Caco-2 (cell line): ENCODE measurements around the gene FAM83C. TPM values are rescaled to one million over a fixed set of nuclear protein-coding genes. Genes with fewer than 3 reads are reported as not detected.

Source experiments
- BruUV-seq: library from RNA; stranded (reverse); fragments of 400-500 nt; replicated peaks from 2 replicates; lab custom pipeline; 2021; lab: Mats Ljungman, UMichigan
- CTCF ChIA-PET: fragments of 300-600 bp; sonication (Branson Sonifier 250); formaldehyde crosslinking; loops from one replicate; lab custom pipeline; 2022; ENCODE audit warnings: antibody characterized with exemption; lab: Charles Lee
- POLR2A ChIA-PET: fragments of 300-600 bp; sonication (Branson Sonifier 250); formaldehyde crosslinking; loops from one replicate; lab custom pipeline; 2022; ENCODE audit warnings: antibody characterized with exemption; lab: Charles Lee
- DNase-seq, 2 experiments: peaks; one replicate each; pipeline versions ENCODE4 v3.0.0 to v3.0.0-alpha.2; 2020 to 2022
- H3K27me3 ChIP-seq: replicated peaks from 2 replicates; pipeline ENCODE4 v1.6.0; 2011; ENCODE audit warnings: low read length; ENCODE audit not compliant: control insufficient read depth, insufficient read depth
- H3K36me3 ChIP-seq: 2 replicates; pipeline ENCODE4 v1.5.1; 2011; ENCODE audit warnings: low read length; ENCODE audit not compliant: control insufficient read depth, insufficient read depth
- H3K4me1 ChIP-seq: fragments of 250-450 bp; sonication (Bioruptor Pico); 2 replicates; pipeline ENCODE4 v1.5.1; 2020; ENCODE audit warnings: mild to moderate bottlenecking
- H3K4me3 ChIP-seq: 2 replicates; pipeline ENCODE4 v1.5.1; 2011; ENCODE audit warnings: low read depth, mild to moderate bottlenecking, control low read depth, low read length
- H3K9me3 ChIP-seq: fragments of 250-450 bp; sonication (Bioruptor Pico); 2 replicates; pipeline ENCODE4 v1.5.1; 2020; ENCODE audit warnings: mild to moderate bottlenecking, moderate library complexity
- H3K27ac Mint-ChIP-seq: one replicate; pipeline ENCODE4 v1.8.0; 2022; ENCODE audit warnings: mixed read lengths; ENCODE audit not compliant: unreplicated experiment
- H3K27me3 Mint-ChIP-seq: one replicate; pipeline ENCODE4 v1.8.0; 2022; ENCODE audit warnings: mixed read lengths; ENCODE audit not compliant: insufficient read depth, unreplicated experiment
- H3K36me3 Mint-ChIP-seq: one replicate; pipeline ENCODE4 v1.8.0; 2022; ENCODE audit warnings: mild to moderate bottlenecking, mixed read lengths; ENCODE audit not compliant: insufficient read depth, unreplicated experiment
- H3K4me1 Mint-ChIP-seq: one replicate; pipeline ENCODE4 v1.8.0; 2022; ENCODE audit warnings: low read depth, mixed read lengths; ENCODE audit not compliant: unreplicated experiment
- H3K4me3 Mint-ChIP-seq: one replicate; pipeline ENCODE4 v1.8.0; 2022; ENCODE audit warnings: mild to moderate bottlenecking, moderate library complexity, mixed read lengths; ENCODE audit not compliant: unreplicated experiment
- H3K9me3 Mint-ChIP-seq: one replicate; pipeline ENCODE4 v1.8.0; 2022; ENCODE audit warnings: mixed read lengths; ENCODE audit not compliant: unreplicated experiment
- CTCF ChIP-seq, 2 experiments: fragments of 200-600 bp in 1 of 2; IDR thresholded peaks; 1 replicate in 1 of 2; 2 replicates in 1 of 2; pipeline versions ENCODE4 v1.5.1 to v1.8.0; 2011 to 2022; ENCODE audit warnings: antibody characterized with exemption in 1 of 2, control low read depth in 1 of 2, inconsistent platforms in 1 of 2, low read depth in 1 of 2, low read length in 1 of 2, mild to moderate bottlenecking in 1 of 2, moderate library complexity in 1 of 2; ENCODE audit not compliant: insufficient read depth in 1 of 2, severe bottlenecking in 1 of 2, unreplicated experiment in 1 of 2
- intact Hi-C: fragments of 100-400 bp; cut with micrococcal nuclease; formaldehyde crosslinking; loops from one replicate; pipeline ENCODE4 v1.10.0; 2022; ENCODE audit not compliant: unreplicated experiment
- total RNA-seq: library from RNA; stranded (reverse); gene quantifications from 2 replicates; pipeline ENCODE4 v1.2.3, GENCODE V29; 2022

The FAM83C gene
- total RNA-seq, 1 experiment from 2014 or later, result not detected

DNA sequence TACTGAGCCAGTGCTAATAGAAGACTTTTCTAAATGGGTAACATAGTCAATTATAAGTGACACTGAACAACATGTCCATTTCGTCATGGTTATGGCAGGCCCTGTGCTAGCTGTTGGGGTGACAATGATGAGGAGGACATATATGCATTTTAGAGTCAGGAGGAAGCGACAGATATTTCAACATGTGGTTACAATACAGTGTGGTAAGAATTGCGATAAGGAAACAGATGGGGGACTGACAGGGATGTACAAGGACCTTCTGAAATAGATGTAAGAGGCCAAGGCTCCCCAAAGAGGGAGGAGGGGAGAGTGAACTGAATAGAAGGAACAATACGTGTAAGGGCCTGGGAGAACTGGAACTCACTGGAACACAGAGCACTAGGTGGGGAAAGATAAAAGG, 54.1 kb downstream of the FAM83C start:
- H3K36me3 Mint-ChIP-seq, result no peaks in the 10 kb centered on the region
- no peak for TF ChIP-seq CTCF (IDR thresholded peaks at IDR 0.05; ENCODE audit: insufficient read depth in 1 of 2, low read depth in 1 of 2, low read length in 1 of 2, severe bottlenecking in 1 of 2, unreplicated experiment in 1 of 2)
- Histone ChIP-seq H3K9me3 (no peaks in the 10 kb centered on the region), H3K36me3 (no peaks in the 10 kb centered on the region), H3K4me3 (no peak overlapping the region), H3K4me1 (peaks cover 16% of the 10 kb centered on the region), H3K27me3 (no peaks in the 10 kb centered on the region)
- H3K27ac Mint-ChIP-seq, result no peak overlapping the region
- H3K27me3 Mint-ChIP-seq, result no peaks in the 10 kb centered on the region
- ChIA-PET POLR2A (no interaction called here), CTCF (interaction anchor here (1.2 kb wide), 1 partner anchor 26 kb away, joined by 4 read pairs; no protein-coding TSS in a partner anchor)
- no peaks in the 10 kb centered on the region for H3K9me3 Mint-ChIP-seq
- no peak for DNase-seq
- H3K4me1 Mint-ChIP-seq, result peaks cover 16% of the 10 kb centered on the region
- BruUV-seq, result no TSS peak
- no peak overlapping the region for H3K4me3 Mint-ChIP-seq
- intact Hi-C loops, result no loop called here

DNA sequence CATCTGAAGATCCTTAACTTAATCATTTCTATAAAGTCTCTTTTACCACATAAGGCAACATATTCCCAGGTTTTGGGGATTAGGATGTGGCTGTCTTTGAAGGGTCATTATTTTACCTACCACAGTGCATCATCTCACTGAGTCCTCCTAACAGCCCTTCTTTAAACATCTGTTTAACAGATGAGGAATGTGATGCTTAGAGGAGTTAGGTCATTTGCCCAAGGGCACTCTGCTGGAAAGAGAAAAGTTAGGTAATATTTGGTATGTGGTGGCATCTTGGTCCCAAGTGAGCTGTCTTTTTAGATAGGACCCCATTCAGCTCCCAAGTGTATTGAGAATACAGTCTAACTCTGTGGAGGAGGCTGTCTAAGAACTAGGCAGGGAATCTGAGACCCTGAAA, 54.7 kb downstream of the FAM83C start:
- Histone ChIP-seq H3K4me3 (no peak overlapping the region), H3K36me3 (no peaks in the 10 kb centered on the region), H3K9me3 (no peaks in the 10 kb centered on the region), H3K27me3 (no peaks in the 10 kb centered on the region), H3K4me1 (peaks cover 16% of the 10 kb centered on the region)
- H3K27ac Mint-ChIP-seq, result no peak overlapping the region
- no peaks in the 10 kb centered on the region for H3K27me3 Mint-ChIP-seq
- DNase-seq, result no peak
- H3K4me3 Mint-ChIP-seq, result no peak overlapping the region
- ChIA-PET CTCF (no interaction called here), POLR2A (no interaction called here)
- H3K4me1 Mint-ChIP-seq, result peaks cover 16% of the 10 kb centered on the region
- intact Hi-C loops, result no loop called here
- H3K36me3 Mint-ChIP-seq, result no peaks in the 10 kb centered on the region
- TF ChIP-seq CTCF (IDR thresholded peaks at IDR 0.05; ENCODE audit: insufficient read depth in 1 of 2, low read depth in 1 of 2, low read length in 1 of 2, severe bottlenecking in 1 of 2, unreplicated experiment in 1 of 2), result no peak
- no TSS peak for BruUV-seq
- H3K9me3 Mint-ChIP-seq, result no peaks in the 10 kb centered on the region

DNA sequence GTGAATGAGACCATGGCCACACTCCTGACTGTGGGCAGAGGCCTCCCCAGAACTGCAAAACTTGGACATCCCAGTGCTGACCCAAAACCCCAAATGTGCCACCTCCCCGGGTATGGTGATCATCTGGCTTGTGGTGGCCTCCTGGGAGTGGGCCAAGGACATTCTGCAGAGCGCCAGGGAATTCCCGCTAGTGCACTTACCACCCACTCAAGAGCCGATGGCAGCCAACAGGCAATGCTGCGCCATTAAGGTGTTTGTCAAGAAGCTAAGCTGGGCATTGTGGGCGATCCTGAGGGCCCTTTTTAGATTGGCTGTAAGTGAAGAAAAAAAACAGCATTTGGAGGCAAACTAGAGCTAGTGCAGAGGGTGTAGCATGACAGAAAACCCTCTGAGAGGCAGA, 56.3 kb downstream of the FAM83C start:
- no TSS peak for BruUV-seq
- no peak for TF ChIP-seq CTCF (IDR thresholded peaks at IDR 0.05; ENCODE audit: insufficient read depth in 1 of 2, low read depth in 1 of 2, low read length in 1 of 2, severe bottlenecking in 1 of 2, unreplicated experiment in 1 of 2)
- POLR2A ChIA-PET, result no interaction called here
- no peaks in the 10 kb centered on the region for H3K9me3 Mint-ChIP-seq
- Histone ChIP-seq H3K36me3 (no peaks in the 10 kb centered on the region), H3K9me3 (no peaks in the 10 kb centered on the region), H3K4me1 (peaks cover 12% of the 10 kb centered on the region), H3K27me3 (no peaks in the 10 kb centered on the region), H3K4me3 (no peak overlapping the region)
- no peak for DNase-seq
- H3K27ac Mint-ChIP-seq, result no peak overlapping the region
- CTCF ChIA-PET, result no interaction called here
- H3K4me1 Mint-ChIP-seq, result peaks cover 11% of the 10 kb centered on the region
- no peak overlapping the region for H3K4me3 Mint-ChIP-seq
- intact Hi-C loops, result no loop called here
- H3K36me3 Mint-ChIP-seq, result no peaks in the 10 kb centered on the region
- H3K27me3 Mint-ChIP-seq, result no peaks in the 10 kb centered on the region

Other genes with a start within 250 kb of the FAM83C start
- 144 and 146 TPM in 2 replicates for gene TRPC4AP, start 199.6 kb downstream of the FAM83C start, total RNA-seq
- gene EDEM2, start 145.1 kb downstream of the FAM83C start, total RNA-seq, result 41.2 and 42.4 TPM in 2 replicates
- gene PROCR, start 120.4 kb downstream of the FAM83C start, total RNA-seq, result 4.0 and 4.7 TPM in 2 replicates
- 13.0 and 15.6 TPM in 2 replicates for gene MMP24, start 65.7 kb downstream of the FAM83C start, total RNA-seq
- gene MMP24OS, start 14.3 kb downstream of the FAM83C start, total RNA-seq, result 38.8 and 42.3 TPM in 2 replicates
- 403 and 420 TPM in 2 replicates for gene EIF6, start 7.7 kb downstream of the FAM83C start, total RNA-seq
- gene UQCC1, start 119.5 kb upstream of the FAM83C start, total RNA-seq, result 91.9 and 96.9 TPM in 2 replicates
- gene GDF5, start 145.8 kb upstream of the FAM83C start, total RNA-seq, result not detected in 2 replicates
- gene CEP250, start 163.2 kb upstream of the FAM83C start, total RNA-seq, result 117 and 137 TPM in 2 replicates
- gene C20orf173, start 237.2 kb upstream of the FAM83C start, total RNA-seq, result not detected in 2 replicates
- 711 and 728 TPM in 2 replicates for gene ERGIC3, start 249.7 kb upstream of the FAM83C start, total RNA-seq